GM19455 (cell line): Measurements from ENCODE around the gene ANTXR2.
"Not testable (repeated sequence)": the region's sequence is repeated elsewhere in the genome, so short reads cannot be mapped to it uniquely, and the experiment has no call there.

Experiments used
- ATAC-seq: cut with Tn5 transposase; IDR thresholded peaks from one replicate; pipeline ENCODE4 v1.9.1; 2021; ENCODE audit not compliant: unreplicated experiment

ANTXR2 gene

DNA sequence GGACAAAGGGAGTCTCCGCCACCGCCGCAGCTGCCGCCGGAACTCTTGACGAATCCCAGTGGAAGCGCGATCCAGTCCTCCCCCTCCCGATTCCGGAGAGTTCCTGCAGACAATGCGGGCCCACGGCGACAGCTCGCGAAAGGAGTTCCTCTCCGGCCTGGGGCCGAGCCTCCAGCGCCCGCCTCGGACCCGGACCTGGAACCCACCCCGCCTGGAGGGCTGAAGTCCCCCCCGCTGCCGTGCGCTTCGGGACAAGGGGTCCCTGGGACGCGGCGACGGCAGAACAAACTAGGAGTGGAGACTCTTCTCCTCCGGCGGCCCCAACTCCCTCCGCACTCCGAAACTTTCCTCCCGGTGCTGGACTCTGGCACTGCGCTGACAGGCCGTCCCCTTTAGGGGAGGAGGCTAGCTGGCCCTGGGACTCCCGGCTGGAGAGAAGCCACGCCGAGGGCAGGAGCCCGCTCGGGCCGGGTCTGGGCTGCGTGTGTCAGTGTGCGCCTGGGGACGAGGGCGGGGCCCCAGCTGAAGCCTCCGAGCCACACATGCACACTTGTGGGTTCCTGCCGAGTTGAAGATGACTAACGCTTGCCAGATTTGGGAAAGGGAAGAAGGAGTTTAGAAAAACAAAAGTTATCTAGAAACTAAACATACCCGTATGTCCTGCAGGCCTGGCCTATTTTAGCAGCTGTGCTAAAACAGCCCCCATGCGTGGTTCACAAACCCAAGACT lies at the start of gene ANTXR2:
Gene ANTXR2 (minus strand): TSS at position 486 of the 729 bp plus-strand sequence. CDS start 669 bp downstream, outside the sequence.
- peak; percentile 71 for ATAC-seq

- not testable (repeated sequence) for ATAC-seq
These were observed 48.8 kb upstream of the ANTXR2 start for GRCh38 chr4:80121815-80122214.

GRCh38 chr4:80119620-80120019 lies 46.6 kb upstream of the ANTXR2 start:
- not testable (repeated sequence) for ATAC-seq

DNA sequence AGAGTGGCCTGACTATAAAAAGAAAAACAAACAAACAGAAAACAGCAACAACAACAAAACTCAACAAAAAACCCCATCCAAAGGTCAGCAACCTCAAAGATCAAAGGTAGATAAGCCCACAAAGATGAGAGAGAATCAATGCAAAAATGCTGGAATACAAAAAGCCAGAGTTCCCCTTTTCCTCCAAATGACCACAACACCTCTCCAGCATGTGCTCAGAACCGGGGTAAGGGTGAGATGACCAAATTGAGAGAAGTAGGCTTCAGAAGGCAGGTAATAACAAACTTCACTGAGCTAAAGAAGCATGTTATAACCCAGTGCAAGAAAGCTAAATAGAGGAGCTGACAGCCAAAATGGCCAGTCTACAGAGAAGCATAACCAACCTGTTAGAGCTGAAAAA lies 43.5 kb upstream of the ANTXR2 start:
- ATAC-seq = no peak

- no peak for ATAC-seq
These were observed 42.5 kb upstream of the ANTXR2 start for GRCh38 chr4:80115368-80116181.

GRCh38 chr4:80114732-80115265 lies 41.8 kb upstream of the ANTXR2 start:
- no peak for ATAC-seq

- no peak for ATAC-seq
These were observed 40.6 kb upstream of the ANTXR2 start for GRCh38 chr4:80113615-80114014.

DNA sequence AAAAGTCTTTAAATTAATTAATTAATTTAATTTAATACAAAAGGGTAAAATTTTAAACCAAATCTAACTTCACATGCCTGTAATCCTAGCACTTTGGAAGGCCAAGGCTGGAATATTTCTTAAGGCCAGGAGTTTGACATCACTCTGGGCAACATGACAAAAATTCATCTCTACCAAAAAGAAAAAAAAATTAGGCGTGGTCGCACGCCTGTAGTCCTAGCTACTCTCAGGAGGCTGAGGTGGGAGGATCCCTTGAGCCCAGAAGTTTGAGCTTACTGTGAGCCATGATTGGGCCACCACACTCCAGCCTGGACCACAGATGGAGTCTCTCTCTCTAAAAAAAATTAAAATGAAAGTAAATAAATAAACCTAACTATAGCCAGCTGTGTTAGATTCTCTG lies 39.2 kb upstream of the ANTXR2 start:
- ATAC-seq = no peak

DNA sequence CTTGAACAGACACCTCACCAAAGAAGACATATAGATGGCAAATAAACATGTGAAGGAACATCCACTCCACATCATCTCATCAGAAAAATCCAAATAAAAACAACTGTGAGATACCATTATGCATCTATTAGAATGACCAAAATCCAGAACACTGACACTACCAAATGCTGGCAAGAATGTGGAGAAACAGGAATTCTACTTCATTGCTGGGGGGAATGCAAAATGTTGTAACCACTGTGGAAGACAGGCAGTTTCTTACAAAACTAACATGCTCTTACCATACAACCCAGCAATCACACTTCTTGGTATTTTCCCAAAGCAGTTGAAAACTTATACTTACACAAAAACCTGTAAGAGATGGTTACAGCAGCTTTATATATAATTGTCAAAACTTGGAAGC lies 38.2 kb upstream of the ANTXR2 start:
- no peak for ATAC-seq

- ATAC-seq = no peak
These were observed 34.3 kb upstream of the ANTXR2 start for GRCh38 chr4:80107374-80107773.

GRCh38 chr4:80104927-80105326 lies 31.9 kb upstream of the ANTXR2 start:
- no peak for ATAC-seq

DNA sequence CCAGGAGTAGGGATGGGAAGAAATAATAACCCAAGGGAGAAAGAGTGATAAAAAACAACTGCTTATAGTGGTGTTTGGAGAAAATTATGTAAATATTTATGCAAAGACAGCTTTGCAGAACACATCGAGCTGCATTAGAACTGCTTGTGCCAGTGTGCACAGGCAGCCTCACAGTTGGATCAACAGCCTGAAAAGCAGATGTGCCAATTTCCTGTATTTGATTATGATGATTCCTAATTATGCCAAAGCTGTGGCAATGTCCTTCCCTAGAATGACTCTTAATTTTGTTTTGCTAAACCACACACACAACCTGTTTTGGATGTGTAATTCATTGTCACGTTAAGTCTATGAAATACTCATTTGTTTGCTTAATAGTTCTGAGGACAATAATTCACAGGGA lies 30.6 kb upstream of the ANTXR2 start:
- no peak for ATAC-seq

- no peak for ATAC-seq
These were observed 28.7 kb upstream of the ANTXR2 start for GRCh38 chr4:80101792-80102116.

DNA sequence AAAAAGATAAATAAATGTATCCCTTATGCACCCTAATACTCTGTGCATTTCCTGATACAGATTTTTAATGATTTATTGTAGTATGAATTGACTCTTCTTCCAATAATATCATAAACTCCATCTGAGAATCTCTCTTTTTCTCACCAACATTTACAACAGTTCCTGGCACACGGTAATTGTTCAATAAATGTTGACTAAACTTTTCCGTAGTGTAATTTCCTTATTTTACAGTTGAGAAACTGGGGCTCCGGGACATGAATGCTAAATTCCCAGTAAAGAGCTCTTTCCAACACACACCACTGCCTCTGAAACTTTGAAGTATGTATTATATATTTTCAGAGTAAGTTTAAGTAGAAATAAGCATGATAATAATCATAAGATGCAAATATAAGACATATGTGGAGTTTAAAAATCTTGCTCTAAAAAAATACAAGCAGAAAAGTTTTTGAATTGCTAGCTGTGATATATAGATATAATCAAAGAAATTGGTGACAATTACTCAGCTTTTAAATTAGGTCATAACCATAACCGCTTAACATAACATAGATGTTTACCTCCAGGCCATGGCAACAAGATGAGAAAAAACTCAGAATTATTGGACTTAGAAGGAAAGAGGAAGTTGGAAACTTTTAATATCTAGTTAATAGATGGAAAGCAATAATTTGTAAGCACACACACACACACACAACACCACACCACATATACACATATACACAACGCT lies 28.2 kb upstream of the ANTXR2 start:
- ATAC-seq = no peak

DNA sequence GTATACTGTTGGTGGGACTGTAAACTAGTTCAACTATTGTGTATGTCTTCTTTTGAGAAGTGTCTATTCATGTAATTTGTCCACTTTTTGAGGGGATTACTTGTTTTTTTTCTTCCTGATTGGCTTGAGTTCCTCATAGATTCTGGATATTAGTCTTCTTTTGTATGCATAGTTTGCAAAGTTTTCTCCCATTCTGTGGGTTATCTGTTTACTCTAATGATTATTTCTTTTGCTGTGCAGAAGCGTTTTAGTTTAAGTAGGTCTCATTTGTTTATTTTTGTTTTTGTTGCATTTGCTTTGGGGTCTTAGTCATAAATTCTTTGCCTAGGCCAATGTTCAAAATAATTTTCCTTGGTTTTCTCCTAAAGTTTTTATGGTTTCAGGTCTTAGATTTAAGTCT lies 26.6 kb upstream of the ANTXR2 start:
- ATAC-seq = no peak

DNA sequence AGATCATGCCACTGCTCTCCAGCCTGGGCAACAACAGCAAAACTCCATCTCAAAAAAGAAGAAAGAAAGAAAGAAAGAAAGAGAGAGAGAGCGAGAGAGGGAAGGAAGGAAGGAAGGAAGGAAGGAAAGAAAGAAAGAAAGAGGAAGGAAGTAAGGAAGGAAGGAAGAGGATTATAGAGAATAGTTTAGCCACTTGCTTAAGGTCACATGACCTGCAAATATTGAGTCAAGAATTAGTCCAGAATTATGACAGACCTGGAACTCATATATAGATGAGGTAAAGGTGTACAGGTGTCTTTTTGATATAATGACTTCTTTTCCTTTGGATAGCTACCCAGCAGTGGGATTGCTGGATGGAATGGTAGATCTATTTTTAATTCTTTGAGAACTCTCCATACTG lies 25.6 kb upstream of the ANTXR2 start:
- no peak for ATAC-seq

DNA sequence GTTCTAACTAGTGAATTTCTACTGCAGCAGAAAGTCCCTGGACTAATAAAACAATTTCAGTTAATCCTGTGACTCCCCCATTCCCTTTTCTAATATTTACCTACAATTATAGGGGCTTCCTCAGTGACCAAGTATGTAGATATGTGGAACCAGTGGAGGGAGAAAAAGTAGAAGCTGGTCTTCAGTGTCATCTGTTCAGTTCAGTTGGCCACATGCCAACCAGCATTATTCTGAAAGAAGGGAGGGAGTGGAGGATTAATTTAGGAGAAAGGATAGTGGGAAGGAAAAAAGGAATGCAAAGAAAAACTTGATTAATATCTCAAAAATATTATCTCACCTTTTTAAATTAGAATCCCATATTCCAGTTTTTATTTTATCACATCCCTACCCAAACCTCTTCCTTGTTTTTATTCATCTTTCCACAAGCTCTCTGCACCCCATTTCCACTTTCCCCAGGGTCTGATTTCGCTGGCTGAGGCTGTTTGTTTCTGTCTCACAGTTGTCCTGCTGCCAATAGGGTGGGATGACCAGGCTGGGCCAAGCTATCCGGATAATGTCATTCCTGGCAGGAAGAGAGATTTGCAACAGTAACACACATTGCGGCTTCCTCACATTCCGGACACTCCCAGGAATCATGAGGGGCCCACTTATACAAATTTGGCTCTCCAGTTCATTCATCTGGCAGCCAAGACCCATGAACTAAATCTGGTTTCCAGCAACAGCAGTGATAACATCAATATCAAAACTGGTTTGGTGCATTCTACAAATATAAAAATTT lies 24.6 kb upstream of the ANTXR2 start:
- ATAC-seq = no peak

GRCh38 chr4:80096175-80096850 lies 23.3 kb upstream of the ANTXR2 start:
- ATAC-seq = no peak

- ATAC-seq = no peak
These were observed 21.2 kb upstream of the ANTXR2 start for GRCh38 chr4:80094191-80094590.

DNA sequence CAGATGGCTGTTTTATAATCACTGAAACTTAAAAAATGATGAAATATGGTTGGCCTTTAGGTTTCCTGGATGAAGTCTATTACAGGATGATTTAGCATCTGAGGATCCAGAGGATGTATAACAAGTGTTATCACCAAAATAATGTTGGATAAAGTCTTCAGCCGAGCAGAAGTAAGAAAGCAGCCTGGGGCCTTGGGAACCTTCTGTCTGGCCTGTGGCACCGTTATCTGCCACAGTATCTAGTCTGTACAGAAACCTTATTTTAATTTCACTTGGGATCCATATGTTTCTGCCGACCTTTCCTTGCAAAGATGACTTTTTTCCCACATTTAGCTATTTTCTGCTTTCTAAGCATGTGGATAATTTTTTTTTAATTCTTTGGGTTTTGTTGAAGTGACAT lies 20.5 kb upstream of the ANTXR2 start:
- ATAC-seq = no peak
